ENCODE measurements around the gene CORO2B. TPM values are rescaled to one million over a fixed set of nuclear protein-coding genes. Genes with fewer than 3 reads are reported as not detected.

The CORO2B gene
- total RNA-seq, 1 experiment from 2014 or later, result 10.5 TPM

DNA sequence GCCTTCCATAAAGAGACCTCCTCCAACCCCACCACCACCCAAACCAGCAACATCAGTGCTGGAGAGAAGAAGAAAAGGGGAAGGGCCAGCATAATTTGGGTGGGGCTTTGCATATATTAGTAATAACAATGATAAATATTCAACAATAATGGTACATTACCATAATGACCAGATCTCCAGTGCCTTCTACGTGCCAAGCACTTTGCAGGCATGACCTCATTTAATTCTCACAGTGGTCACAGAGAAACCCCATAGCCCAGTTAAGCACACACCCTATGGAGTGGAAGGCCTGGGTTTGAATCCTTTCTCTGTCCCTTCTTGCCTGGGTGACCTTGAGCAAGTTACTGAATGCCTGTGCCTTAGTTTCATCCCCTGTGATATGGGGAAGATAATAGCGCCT, 49.2 kb downstream of the CORO2B start:
- no peak for DNase-seq (ENCODE audit: low read depth)

DNA sequence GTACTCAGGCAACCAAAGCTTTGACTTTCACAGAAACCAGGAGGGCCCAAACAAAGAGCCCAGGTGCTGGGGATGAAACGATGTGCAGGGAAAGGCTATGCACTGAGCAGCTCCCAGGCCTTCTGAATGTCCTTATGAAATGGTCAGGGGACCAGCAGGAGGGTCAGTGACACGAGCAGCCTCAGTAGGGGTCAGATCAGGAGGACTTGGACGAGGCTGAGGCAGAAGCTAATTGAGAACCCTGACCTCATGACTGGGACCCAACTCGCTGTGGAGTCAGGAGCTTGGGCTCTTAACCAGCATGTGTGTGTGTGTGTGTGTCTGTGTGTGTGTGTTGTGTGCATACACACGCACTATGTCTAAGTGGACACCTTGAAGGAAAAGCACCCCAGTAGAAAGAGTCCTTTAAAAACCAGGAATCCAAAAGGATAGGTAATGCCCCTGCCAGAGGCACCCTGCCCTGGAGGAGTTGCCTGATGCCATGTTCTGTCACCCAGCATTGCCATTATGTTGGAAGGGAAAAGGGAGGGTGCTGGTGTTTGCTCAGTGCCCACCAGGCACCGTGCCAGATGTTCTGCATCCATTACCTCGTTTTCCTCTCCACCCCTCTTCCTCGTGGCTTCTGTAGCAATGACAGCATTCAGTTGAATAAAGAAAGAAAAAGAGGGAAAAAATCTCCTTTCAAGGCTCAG, 50.9 kb downstream of the CORO2B start:
- no peak for DNase-seq (ENCODE audit: low read depth)

- DNase-seq (ENCODE audit: low read depth), result no peak
Measured at GRCh38 chr15:68630211-68630555, 51.4 kb downstream of the CORO2B start.

GRCh38 chr15:68630836-68631235, 52.0 kb downstream of the CORO2B start:
- DNase-seq (ENCODE audit: low read depth), result no peak

DNA sequence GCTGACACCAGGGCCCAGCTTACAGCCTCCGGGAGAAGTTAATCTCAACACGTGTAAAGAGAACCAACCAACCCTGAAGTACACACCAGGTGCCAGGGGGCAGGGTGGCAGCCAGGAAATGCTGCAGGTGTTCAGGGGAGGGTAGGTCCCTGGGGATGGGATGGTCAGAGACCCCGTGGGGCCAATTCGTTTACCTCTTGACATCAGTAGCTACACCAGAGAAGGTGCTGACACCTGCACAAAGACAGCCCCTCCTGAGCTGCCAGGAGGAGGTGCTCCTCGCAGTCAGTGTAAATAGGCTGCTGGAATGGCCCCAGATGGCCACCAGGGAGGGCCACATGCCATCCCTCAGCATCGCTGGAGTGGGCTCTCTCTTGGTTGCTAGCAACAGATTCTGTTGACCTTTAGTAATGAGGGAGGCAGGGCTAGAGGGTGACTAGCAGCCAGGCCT, 52.8 kb downstream of the CORO2B start:
- DNase-seq (ENCODE audit: low read depth), result no peak

DNA sequence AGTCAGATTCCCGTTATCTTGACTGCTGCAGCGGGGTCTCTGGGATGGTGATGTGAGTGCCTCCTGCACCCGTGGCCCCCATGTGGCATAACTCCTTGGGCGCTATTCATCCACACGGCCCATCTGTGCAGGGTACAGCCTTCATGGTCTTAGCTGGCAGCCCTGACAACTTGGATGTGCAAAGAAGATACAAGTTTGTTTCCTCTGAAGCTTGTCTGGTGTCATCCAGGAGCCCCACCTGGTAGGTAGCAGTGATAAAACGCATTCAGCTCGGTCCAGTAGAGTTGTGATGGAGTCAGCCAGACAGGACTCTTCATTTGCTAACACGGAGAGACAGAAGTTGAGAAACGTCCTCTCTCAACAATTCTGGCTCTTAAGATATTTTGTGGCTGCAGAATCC, 53.3 kb downstream of the CORO2B start:
- no peak for DNase-seq (ENCODE audit: low read depth)

- DNase-seq (ENCODE audit: low read depth), result no peak
Measured at GRCh38 chr15:68633231-68634121, 54.7 kb downstream of the CORO2B start.

DNA sequence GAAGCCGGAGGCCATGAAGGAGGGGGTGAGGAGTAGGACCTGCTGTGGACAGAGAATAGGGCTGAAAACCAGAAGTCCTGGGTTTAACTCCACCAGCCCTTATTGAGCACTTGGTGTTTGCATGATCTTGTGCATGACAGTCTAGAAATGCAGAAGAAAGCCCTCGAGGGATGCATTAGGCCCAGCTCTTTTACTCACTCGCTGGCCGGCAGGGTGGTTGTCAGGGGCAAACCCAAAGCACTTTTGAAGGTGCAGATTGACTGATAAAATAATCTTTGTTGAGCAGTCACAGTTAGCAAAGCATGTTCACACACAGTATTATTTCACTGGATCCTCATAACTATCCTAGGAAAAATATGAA, 55.3 kb downstream of the CORO2B start:
- no peak for DNase-seq (ENCODE audit: low read depth)

DNA sequence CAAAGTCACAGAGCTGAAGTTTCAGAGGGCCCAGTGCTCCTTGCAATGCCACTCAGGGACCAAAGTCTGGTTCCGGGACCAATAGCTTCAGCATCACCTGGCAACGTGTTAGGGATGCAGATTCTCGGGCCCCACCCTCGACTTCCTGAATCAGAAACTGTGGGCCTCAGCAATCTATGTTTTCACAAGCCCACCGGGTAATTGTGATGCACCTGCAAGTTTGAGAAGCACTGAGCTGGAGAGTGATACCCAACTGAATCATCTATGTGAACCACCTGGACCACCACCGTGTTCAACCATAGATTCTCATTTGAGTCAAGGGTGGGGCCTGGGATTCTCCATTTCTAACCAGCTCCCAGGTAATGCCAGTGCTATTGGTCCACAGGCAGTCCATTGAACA, 55.7 kb downstream of the CORO2B start:
- no peak for DNase-seq (ENCODE audit: low read depth)

GRCh38 chr15:68635141-68635540, 56.3 kb downstream of the CORO2B start:
- DNase-seq (ENCODE audit: low read depth), result no peak

- DNase-seq (ENCODE audit: low read depth), result no peak
Measured at GRCh38 chr15:68636256-68636655, 57.5 kb downstream of the CORO2B start.

DNA sequence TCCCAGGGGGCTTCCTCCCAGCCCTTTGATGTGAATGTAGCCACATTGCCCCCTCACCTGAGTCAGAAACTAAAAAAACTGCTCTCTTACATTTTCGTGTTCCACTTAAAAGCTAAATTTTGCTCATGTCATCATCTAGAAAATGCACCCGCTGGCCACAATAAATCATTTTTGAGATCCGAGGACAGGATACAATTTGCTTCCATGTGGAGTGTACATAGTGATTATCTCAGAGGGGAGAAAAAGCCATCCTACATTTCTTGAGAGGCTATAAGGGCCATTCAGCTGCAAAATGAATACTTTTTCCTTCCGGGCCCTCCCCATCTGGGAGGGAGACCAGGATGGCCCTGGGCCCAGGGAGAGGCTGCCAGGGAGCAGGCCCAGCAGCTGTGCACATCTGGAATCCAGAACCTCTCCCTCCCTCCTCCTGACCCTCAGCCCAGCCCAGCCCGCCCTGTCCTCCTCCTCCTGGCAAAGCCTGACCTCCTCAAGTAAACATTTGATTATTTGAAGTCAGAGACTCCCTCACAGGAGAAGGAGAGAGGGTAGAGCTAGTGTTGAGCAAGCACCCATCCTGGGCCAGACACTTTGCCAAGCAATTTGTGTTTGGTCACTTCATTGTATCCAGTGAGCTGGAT, 59.1 kb downstream of the CORO2B start:
- DNase-seq (ENCODE audit: low read depth), result no peak

DNA sequence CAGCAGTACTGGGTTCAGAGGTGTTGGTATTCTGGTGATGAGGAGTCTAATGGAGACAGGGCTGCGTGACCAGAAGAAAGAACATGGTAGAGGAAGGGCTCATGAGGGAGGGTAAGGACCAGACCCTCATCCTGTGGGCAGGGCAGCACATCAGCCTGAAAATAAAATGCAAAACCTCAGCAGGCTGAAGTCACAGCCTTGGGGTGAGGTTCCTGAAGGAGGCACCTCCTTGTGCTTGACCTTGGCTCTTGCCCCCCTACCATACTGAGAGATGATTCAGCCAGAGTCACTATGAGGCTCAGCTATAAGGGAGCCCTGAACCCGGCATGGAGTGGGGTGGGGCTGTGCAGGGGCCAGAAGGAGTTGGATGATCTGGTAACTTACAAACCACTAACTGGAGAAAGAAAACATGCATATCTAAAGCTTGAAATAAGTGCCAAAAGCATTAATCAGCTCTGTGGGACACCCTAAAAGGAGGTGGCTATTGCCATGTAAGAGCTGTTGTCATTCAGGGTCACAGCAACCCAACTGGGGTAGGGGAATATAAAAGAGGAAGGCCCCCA, 60.2 kb downstream of the CORO2B start:
- DNase-seq (ENCODE audit: low read depth), result peak; percentile 89

DNA sequence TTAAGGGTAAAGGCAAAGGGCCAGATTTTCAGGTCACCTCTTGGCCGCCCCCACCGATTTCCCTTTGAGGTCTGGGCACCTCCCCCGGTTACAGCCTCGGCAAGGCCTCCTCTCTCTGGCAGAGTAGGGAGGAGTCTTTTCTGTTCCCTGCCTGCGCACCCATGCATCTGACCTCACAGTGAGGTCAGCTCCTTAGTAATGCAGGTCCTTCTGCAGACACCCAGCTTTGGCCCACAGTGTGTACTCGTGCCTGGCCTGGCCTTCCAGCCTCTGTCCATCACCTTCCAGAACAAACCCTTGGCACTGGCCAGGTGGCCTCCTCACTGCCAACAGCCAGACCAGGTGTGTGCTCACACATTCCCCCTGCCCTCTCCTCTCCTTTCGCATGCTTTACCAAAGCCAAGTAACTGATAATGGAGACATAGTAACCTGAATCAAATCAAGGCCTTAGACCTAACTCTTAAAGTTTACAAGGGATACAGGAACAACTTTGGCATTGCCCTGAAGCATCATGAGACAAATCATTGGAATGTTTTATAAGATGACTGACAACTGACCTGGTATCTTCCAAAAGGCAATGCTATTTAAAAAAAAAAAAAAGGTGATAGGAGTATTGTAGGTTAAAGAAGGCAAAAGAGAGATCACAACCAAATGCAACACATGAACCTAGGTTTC, 61.3 kb downstream of the CORO2B start:
- DNase-seq (ENCODE audit: low read depth), result peak; percentile 83

- DNase-seq (ENCODE audit: low read depth), result peak; percentile 28
Measured at GRCh38 chr15:68640791-68641331, 62.1 kb downstream of the CORO2B start.

DNA sequence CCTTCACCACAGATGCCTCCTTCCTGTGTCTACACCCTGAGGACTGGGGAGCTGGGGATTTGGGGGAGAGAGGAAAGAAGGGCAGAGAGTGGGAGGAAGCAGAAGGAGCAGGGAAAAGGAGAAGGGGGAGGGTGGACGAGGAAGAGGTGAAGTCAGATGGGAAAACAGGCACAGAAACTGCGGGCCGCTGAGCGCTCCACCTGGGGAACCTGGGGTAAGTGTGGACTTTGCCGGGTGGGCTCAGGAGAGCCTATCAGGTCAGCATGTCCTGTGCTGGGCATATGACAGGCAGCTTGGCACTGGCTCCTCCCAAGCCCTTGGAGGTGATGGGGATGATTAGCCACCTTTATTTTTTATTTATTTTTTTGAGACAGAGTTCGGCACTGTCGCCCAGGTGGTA, 62.6 kb downstream of the CORO2B start:
- DNase-seq (ENCODE audit: low read depth), result no peak

- DNase-seq (ENCODE audit: low read depth), result peak; percentile 44
Measured at GRCh38 chr15:68642491-68642845, 63.7 kb downstream of the CORO2B start.

- DNase-seq (ENCODE audit: low read depth), result no peak
Measured at GRCh38 chr15:68643216-68643830, 64.5 kb downstream of the CORO2B start.

DNA sequence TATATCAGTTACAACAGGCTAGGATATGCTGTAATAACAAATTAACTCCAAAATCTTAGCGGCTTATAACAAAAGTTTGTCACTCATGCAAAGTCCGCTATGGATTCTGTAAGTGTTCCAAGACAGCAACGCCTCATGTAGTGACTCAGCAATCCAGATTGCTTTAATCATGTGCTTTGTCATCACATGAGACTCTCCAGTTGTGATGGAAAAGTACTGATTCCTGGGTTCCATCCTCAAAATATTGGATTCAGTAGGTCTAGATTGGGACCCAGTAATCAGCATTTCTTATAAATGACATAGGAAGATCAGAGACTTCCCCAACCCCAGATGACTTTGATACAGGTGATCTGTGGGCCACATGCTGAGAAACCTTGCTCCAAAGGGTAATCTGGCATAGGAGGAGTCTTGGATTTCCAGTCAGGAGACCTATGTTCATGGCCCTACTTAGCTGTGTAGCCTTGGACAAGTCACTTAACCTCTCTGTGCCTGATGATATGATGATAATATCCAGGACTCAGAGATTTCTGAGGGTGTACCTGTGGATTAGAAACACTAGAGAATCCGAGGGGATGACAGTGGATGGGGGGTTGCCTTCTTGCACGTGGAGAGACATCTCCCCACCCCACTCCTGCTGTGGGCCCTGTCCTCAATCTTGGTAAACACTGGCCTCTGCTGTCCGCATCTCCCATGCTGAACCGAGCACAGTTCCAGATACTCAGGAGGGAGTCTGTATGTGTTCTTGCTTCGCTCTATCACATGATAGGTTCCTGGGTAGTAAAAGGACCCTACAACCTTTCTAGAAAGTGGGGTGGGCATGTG, 65.5 kb downstream of the CORO2B start:
- DNase-seq (ENCODE audit: low read depth), result peak; percentile 78

GRCh38 chr15:68644996-68645395, 66.2 kb downstream of the CORO2B start:
- no peak for DNase-seq (ENCODE audit: low read depth)
